Measurements from ENCODE around the gene PRELID1.

DNA sequence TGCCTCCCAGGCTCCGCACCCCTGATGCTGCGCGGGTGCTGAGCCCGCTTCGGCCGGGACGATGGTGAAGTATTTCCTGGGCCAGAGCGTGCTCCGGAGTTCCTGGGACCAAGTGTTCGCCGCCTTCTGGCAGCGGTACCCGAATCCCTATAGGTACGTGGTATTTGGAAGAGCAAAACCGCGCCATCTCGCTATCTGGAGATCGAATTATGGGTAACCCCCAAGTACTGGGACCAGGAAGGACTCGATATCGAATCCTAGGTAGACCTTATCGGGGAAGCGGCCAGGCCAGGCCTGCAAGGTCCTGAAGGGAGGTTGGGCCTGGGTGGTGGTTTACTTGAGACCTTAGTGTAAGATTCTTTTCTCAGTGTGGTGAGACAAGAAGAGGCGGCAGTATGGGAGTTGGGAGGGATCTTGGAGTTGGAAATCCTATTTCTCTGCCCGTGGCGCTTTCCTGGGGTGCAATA is 359 bp downstream of the PRELID1 start:
- TF ChIP-seq, protein P1, sequence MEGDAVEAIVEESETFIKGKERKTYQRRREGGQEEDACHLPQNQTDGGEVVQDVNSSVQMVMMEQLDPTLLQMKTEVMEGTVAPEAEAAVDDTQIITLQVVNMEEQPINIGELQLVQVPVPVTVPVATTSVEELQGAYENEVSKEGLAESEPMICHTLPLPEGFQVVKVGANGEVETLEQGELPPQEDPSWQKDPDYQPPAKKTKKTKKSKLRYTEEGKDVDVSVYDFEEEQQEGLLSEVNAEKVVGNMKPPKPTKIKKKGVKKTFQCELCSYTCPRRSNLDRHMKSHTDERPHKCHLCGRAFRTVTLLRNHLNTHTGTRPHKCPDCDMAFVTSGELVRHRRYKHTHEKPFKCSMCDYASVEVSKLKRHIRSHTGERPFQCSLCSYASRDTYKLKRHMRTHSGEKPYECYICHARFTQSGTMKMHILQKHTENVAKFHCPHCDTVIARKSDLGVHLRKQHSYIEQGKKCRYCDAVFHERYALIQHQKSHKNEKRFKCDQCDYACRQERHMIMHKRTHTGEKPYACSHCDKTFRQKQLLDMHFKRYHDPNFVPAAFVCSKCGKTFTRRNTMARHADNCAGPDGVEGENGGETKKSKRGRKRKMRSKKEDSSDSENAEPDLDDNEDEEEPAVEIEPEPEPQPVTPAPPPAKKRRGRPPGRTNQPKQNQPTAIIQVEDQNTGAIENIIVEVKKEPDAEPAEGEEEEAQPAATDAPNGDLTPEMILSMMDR (IDR thresholded peaks at IDR 0.05): no peak
- TF ChIP-seq POLR2A (IDR thresholded peaks at IDR 0.05): no peak
